ENCODE data around the gene PGS1.
"Not testable (repeated sequence)": the region's sequence is repeated elsewhere in the genome, so short reads cannot be mapped to it uniquely, and the experiment has no call there.

PGS1 gene

GRCh38 chr17:78462148-78462547, 83.7 kb downstream of the PGS1 start:
- TF ChIP-seq CTCF (IDR thresholded peaks at IDR 0.05; ENCODE audit: insufficient read depth, low read length, poor library complexity, severe bottlenecking) (no peak), EZH2phosphoT487 (conservative IDR thresholded peaks at IDR 0.05; ENCODE audit: low read length) (no peak)
- Histone ChIP-seq H3F3A (ENCODE audit: insufficient read depth) (no peaks in the 10 kb centered on the region), H3K4me2 (ENCODE audit: low read depth, low read length, poor library complexity, severe bottlenecking) (no peak overlapping the region), H3K79me2 (ENCODE audit: insufficient read depth, low read length) (no peaks in the 10 kb centered on the region), H3K9me2 (replicated peaks; ENCODE audit: insufficient read depth, low read length) (no peaks in the 10 kb centered on the region), H3K9ac (ENCODE audit: low read length) (no peak overlapping the region), H3K4me3 (ENCODE audit: insufficient read depth, low read length, poor library complexity, severe bottlenecking) (no peak overlapping the region), H3K9me3 (ENCODE audit: insufficient read depth, low read length) (no peaks in the 10 kb centered on the region), H3K27ac (ENCODE audit: low read depth, low read length) (no peak overlapping the region), H2AFZ (ENCODE audit: low read depth, low read length, severe bottlenecking) (no peak overlapping the region), H3K27me3 (ENCODE audit: low read length) (no peaks in the 10 kb centered on the region), H3K36me3 (ENCODE audit: low read length) (no peaks in the 10 kb centered on the region), H4K20me1 (ENCODE audit: low read depth, low read length) (no peaks in the 10 kb centered on the region)

GRCh38 chr17:78466109-78466785, 87.8 kb downstream of the PGS1 start:
- not testable (repeated sequence) for H3K36me3 ChIP-seq (ENCODE audit: low read length); H3K4me3 ChIP-seq (ENCODE audit: insufficient read depth, low read length, poor library complexity, severe bottlenecking); H3K9me3 ChIP-seq (ENCODE audit: insufficient read depth, low read length); H3K27ac ChIP-seq (ENCODE audit: low read depth, low read length); H4K20me1 ChIP-seq (ENCODE audit: low read depth, low read length); H3K9me2 ChIP-seq (replicated peaks; ENCODE audit: insufficient read depth, low read length); H2AFZ ChIP-seq (ENCODE audit: low read depth, low read length, severe bottlenecking); H3F3A ChIP-seq (ENCODE audit: insufficient read depth); H3K27me3 ChIP-seq (ENCODE audit: low read length); H3K79me2 ChIP-seq (ENCODE audit: insufficient read depth, low read length); H3K4me2 ChIP-seq (ENCODE audit: low read depth, low read length, poor library complexity, severe bottlenecking); H3K9ac ChIP-seq (ENCODE audit: low read length)

- H2AFZ ChIP-seq (ENCODE audit: low read depth, low read length, severe bottlenecking) = no peak overlapping the region
- H3K4me3 ChIP-seq (ENCODE audit: insufficient read depth, low read length, poor library complexity, severe bottlenecking) = no peak overlapping the region
- H3K9me2 ChIP-seq (replicated peaks; ENCODE audit: insufficient read depth, low read length) = no peaks in the 10 kb centered on the region
- H3K9me3 ChIP-seq (ENCODE audit: insufficient read depth, low read length) = no peaks in the 10 kb centered on the region
- H3K79me2 ChIP-seq (ENCODE audit: insufficient read depth, low read length) = no peaks in the 10 kb centered on the region
- TF ChIP-seq CTCF (IDR thresholded peaks at IDR 0.05; ENCODE audit: insufficient read depth, low read length, poor library complexity, severe bottlenecking) = no peak
- TF ChIP-seq EZH2phosphoT487 (conservative IDR thresholded peaks at IDR 0.05; ENCODE audit: low read length) = no peak
- H3K9ac ChIP-seq (ENCODE audit: low read length) = no peak overlapping the region
- H3K27ac ChIP-seq (ENCODE audit: low read depth, low read length) = no peak overlapping the region
- no peaks in the 10 kb centered on the region for H4K20me1 ChIP-seq (ENCODE audit: low read depth, low read length)
- no peaks in the 10 kb centered on the region for H3K36me3 ChIP-seq (ENCODE audit: low read length)
- H3K4me2 ChIP-seq (ENCODE audit: low read depth, low read length, poor library complexity, severe bottlenecking) = no peak overlapping the region
- no peaks in the 10 kb centered on the region for H3F3A ChIP-seq (ENCODE audit: insufficient read depth)
- H3K27me3 ChIP-seq (ENCODE audit: low read length) = no peaks in the 10 kb centered on the region
These were observed 88.6 kb downstream of the PGS1 start for GRCh38 chr17:78466786-78467715.

- no peaks in the 10 kb centered on the region for H4K20me1 ChIP-seq (ENCODE audit: low read depth, low read length)
- H3K27me3 ChIP-seq (ENCODE audit: low read length) = no peaks in the 10 kb centered on the region
These were observed 89.9 kb downstream of the PGS1 start for GRCh38 chr17:78468366-78468765.

More at GRCh38 chr17:78468366-78468765, 89.9 kb downstream of the PGS1 start:
- no peak overlapping the region for H3K9ac ChIP-seq (ENCODE audit: low read length)
- H2AFZ ChIP-seq (ENCODE audit: low read depth, low read length, severe bottlenecking) = no peak overlapping the region
- no peak overlapping the region for H3K4me2 ChIP-seq (ENCODE audit: low read depth, low read length, poor library complexity, severe bottlenecking)
- H3F3A ChIP-seq (ENCODE audit: insufficient read depth) = no peaks in the 10 kb centered on the region
- H3K4me3 ChIP-seq (ENCODE audit: insufficient read depth, low read length, poor library complexity, severe bottlenecking) = no peak overlapping the region
- no peaks in the 10 kb centered on the region for H3K79me2 ChIP-seq (ENCODE audit: insufficient read depth, low read length)
- no peak overlapping the region for H3K27ac ChIP-seq (ENCODE audit: low read depth, low read length)
- TF ChIP-seq CTCF (IDR thresholded peaks at IDR 0.05; ENCODE audit: insufficient read depth, low read length, poor library complexity, severe bottlenecking) (no peak), EZH2phosphoT487 (conservative IDR thresholded peaks at IDR 0.05; ENCODE audit: low read length) (no peak)
- no peaks in the 10 kb centered on the region for H3K9me2 ChIP-seq (replicated peaks; ENCODE audit: insufficient read depth, low read length)
- no peaks in the 10 kb centered on the region for H3K36me3 ChIP-seq (ENCODE audit: low read length)
- H3K9me3 ChIP-seq (ENCODE audit: insufficient read depth, low read length) = no peaks in the 10 kb centered on the region
